ENCODE results near the gene CTDSP2. TPM values are rescaled to one million over a fixed set of nuclear protein-coding genes. Genes with fewer than 3 reads are reported as not detected.

CTDSP2 gene
- total and polyA plus RNA-seq, 8 donors, result 28.4 to 152 (median 73.9) TPM

DNA sequence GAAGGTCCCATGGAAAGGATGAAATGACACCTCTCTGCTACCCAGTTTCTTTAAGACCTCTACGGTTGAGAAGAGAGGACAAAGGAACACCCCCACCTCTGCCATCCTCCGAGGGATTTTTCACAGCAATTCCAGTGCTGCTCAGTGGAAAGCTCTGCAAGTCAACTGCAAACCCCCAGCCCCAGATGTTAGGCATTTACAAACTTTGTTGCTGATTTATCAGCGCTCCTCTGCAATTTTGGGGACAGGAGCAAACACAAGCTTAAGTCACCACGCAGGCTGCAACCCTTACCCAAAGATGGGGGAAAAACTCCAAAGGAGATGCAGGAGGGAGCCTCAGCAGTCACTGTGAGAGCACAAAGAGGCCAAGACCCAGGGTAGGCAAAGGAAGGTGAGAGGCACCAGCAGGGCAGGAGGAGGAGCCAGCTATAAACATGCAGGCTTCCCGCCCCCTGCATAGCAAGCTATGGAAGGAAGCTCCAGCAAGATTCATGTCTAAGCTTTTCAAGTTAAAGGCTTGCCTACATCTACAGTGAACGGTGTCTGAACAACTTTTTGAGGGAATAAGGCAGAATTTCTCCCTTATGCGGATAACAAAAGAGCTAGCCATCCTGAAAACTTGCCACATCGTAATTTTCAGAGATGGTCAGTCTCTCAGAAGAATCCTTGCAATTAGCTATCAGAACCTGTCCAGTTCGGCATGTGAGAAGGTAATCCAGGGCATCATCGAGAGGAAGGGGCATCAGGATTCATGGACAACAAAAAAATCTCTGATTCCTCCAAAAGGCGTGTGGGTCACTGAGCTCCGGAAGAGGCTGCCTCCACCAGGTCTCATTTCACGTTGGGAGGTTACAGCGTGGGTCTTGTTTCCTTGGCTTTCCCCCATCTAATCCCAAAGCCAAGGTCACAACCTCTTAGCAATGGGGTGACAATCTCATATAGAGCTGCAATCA lies 3.9 kb downstream of the CTDSP2 start:
- H3K4me1 ChIP-seq, result peaks cover 69 to 80% (median 74%) of the 10 kb centered on the region in 4 donors
- peak in 1 of 2 donors; percentile 63 for DNase-seq
- H3K36me3 ChIP-seq, result peaks cover 0 to 3% (median 0%) of the 10 kb centered on the region in 4 donors
- H3K4me3 ChIP-seq, result peak overlapping the region; percentile 80 to 97 (median 86)
- no peak for TF ChIP-seq EP300 (IDR thresholded peaks at IDR 0.05)
- WGBS, 5 donors, result 29 to 34% (median 31%) methylated on average over 14 of the region's 14 CpGs
- H3K27ac ChIP-seq, result peak overlapping the region; percentile 53 to 100 (median 98)
- intact Hi-C loops (cut with DNase I; ENCODE audit: low total_unique reads), result loop anchor here (5.0 kb wide), 1 partner anchor 55 kb away; no protein-coding TSS in a partner anchor
- H3K9me3 ChIP-seq, result no peaks in the 10 kb centered on the region
- H3K27me3 ChIP-seq, result no peaks in the 10 kb centered on the region

DNA sequence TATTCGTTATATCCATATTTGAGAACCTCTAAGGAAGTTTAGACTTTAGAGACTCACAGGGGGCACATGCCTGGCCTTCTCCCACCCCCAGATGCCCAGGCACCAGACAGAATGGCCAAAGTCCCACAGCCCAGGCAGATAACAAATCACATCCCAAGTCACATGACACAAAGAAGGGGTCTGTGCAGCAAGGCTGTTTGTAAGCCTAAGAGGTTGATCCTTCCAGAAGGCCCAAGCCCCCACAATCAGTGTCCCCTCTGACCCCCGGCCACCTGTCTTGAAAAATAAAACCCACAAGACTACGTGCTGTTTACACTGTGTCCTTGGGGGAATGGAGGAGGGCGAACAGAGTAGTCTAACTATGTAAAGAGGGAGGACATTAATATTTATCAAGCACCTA lies 5.1 kb downstream of the CTDSP2 start:
- no peaks in the 10 kb centered on the region for H3K27me3 ChIP-seq
- peaks cover 0 to 3% (median 0%) of the 10 kb centered on the region in 4 donors for H3K36me3 ChIP-seq
- intact Hi-C loops (cut with DNase I; ENCODE audit: low total_unique reads), result loop anchor here (5.0 kb wide), 1 partner anchor 56 kb away; no protein-coding TSS in a partner anchor
- no peak for DNase-seq
- H3K4me3 ChIP-seq, result peak overlapping the region in 1 of 4 donors; percentile 80
- peaks cover 80 to 85% (median 83%) of the 10 kb centered on the region in 4 donors for H3K4me1 ChIP-seq
- 24 to 36% (median 29%) methylated on average over 4 of the region's 4 CpGs for WGBS, 5 donors
- no peak for TF ChIP-seq POLR2A (IDR thresholded peaks at IDR 0.05)
- no peak for TF ChIP-seq EP300 (IDR thresholded peaks at IDR 0.05)
- no peak for TF ChIP-seq POLR2AphosphoS5 (IDR thresholded peaks at IDR 0.05)
- TF ChIP-seq, protein P1, sequence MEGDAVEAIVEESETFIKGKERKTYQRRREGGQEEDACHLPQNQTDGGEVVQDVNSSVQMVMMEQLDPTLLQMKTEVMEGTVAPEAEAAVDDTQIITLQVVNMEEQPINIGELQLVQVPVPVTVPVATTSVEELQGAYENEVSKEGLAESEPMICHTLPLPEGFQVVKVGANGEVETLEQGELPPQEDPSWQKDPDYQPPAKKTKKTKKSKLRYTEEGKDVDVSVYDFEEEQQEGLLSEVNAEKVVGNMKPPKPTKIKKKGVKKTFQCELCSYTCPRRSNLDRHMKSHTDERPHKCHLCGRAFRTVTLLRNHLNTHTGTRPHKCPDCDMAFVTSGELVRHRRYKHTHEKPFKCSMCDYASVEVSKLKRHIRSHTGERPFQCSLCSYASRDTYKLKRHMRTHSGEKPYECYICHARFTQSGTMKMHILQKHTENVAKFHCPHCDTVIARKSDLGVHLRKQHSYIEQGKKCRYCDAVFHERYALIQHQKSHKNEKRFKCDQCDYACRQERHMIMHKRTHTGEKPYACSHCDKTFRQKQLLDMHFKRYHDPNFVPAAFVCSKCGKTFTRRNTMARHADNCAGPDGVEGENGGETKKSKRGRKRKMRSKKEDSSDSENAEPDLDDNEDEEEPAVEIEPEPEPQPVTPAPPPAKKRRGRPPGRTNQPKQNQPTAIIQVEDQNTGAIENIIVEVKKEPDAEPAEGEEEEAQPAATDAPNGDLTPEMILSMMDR (IDR thresholded peaks at IDR 0.05), result no peak
- H3K27ac ChIP-seq, result peak overlapping the region in 4 of 5 donors; percentile 18 to 100 (median 98)
- H3K9me3 ChIP-seq, result no peaks in the 10 kb centered on the region

DNA sequence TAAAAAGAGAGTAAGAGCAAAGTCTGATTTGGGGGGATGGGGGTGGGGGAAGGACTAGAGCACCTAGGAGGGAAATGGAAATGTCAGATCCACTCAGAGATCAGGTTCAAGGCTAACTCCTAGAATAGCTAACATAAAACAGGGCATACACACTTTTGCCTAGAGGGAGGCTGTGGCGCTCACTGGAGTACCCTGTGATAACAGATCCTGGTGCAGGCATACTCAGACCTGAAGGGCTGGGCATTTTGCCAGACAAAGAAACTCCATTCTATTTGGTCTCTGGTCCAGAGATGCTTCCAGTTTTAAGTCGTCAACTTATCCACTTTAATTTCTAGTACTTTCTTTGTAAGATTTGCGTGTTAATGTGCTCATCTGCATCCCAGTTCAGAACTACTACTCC lies 5.8 kb downstream of the CTDSP2 start:
- H3K36me3 ChIP-seq, result peaks cover 0 to 3% (median 0%) of the 10 kb centered on the region in 4 donors
- no peak for TF ChIP-seq EP300 (IDR thresholded peaks at IDR 0.05)
- TF ChIP-seq, protein P1 (IDR thresholded peaks at IDR 0.05), result no peak
- no peak for TF ChIP-seq POLR2AphosphoS5 (IDR thresholded peaks at IDR 0.05)
- TF ChIP-seq POLR2A (IDR thresholded peaks at IDR 0.05), result no peak
- peaks cover 87 to 92% (median 90%) of the 10 kb centered on the region in 4 donors for H3K4me1 ChIP-seq
- peak; percentile 52 to 78 for DNase-seq
- H3K4me3 ChIP-seq, result peak overlapping the region in 2 of 4 donors; percentile 5 to 80
- peak overlapping the region in 4 of 5 donors; percentile 65 to 100 (median 98) for H3K27ac ChIP-seq
- WGBS, 5 donors, result 13 to 22% (median 22%) methylated on average over 3 of the region's 3 CpGs
- H3K9me3 ChIP-seq, result no peaks in the 10 kb centered on the region
- H3K27me3 ChIP-seq, result no peaks in the 10 kb centered on the region
- intact Hi-C loops (cut with DNase I; ENCODE audit: low total_unique reads), result loop anchor here (5.0 kb wide), 1 partner anchor 57 kb away; no protein-coding TSS in a partner anchor

GRCh38 chr12:57839996-57840395 lies 6.5 kb downstream of the CTDSP2 start:
- intact Hi-C loops (cut with DNase I; ENCODE audit: low total_unique reads), result loop anchor here (5.0 kb wide), 1 partner anchor 57 kb away; no protein-coding TSS in a partner anchor
- 40 to 45% (median 44%) methylated on average over 5 of the region's 5 CpGs for WGBS, 5 donors
- Histone ChIP-seq H3K9me3 (no peaks in the 10 kb centered on the region), H3K27me3 (no peaks in the 10 kb centered on the region), H3K27ac (peak overlapping the region in 4 of 5 donors; percentile 65 to 100 (median 98)), H3K4me1 (peaks cover 95 to 99% (median 98%) of the 10 kb centered on the region in 4 donors), H3K4me3 (peak overlapping the region in 2 of 4 donors; percentile 5 to 80), H3K36me3 (peaks cover 0 to 3% (median 0%) of the 10 kb centered on the region in 4 donors)
- TF ChIP-seq, protein P1 (IDR thresholded peaks at IDR 0.05), result no peak
- TF ChIP-seq POLR2AphosphoS5 (IDR thresholded peaks at IDR 0.05), result no peak
- TF ChIP-seq POLR2A (IDR thresholded peaks at IDR 0.05), result no peak
- TF ChIP-seq EP300 (IDR thresholded peaks at IDR 0.05), result no peak
- DNase-seq, result no peak

Data from stomach (tissue), 9 donors.